ENCODE measurements around the gene UBE3B.

Gene UBE3B

GRCh38 chr12:109497675-109498074 is 20.2 kb downstream of the UBE3B start:
- no peak for DNase-seq (ENCODE audit: low spot score)

- DNase-seq (ENCODE audit: low spot score), result no peak
Observed at GRCh38 chr12:109500406-109501185, 23.2 kb downstream of the UBE3B start.

DNA sequence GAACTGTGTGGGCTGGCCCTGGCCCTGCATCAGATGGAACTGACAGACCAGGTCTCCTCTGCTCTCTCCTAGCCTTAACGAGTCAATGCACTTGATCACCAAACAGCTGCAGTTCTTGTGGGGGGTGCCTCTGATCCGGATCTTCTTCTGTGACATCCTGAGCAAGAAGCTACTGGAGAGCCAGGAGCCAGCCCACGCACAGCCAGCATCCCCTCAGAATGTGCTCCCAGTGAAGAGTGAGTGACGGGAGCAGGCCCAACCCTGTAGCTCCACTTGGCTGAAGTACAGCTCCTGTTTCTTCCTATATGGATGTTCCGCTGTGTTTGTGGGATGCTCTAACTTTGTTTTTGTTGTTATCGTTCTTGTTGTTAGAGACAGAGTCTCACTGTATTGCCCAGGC is 23.9 kb downstream of the UBE3B start:
- no peak for DNase-seq (ENCODE audit: low spot score)

- DNase-seq (ENCODE audit: low spot score), result no peak
Observed at GRCh38 chr12:109502332-109502731, 24.9 kb downstream of the UBE3B start.

- DNase-seq (ENCODE audit: low spot score), result no peak
Observed at GRCh38 chr12:109503611-109504010, 26.2 kb downstream of the UBE3B start.

GRCh38 chr12:109504068-109504467 is 26.6 kb downstream of the UBE3B start:
- no peak for DNase-seq (ENCODE audit: low spot score)

DNA sequence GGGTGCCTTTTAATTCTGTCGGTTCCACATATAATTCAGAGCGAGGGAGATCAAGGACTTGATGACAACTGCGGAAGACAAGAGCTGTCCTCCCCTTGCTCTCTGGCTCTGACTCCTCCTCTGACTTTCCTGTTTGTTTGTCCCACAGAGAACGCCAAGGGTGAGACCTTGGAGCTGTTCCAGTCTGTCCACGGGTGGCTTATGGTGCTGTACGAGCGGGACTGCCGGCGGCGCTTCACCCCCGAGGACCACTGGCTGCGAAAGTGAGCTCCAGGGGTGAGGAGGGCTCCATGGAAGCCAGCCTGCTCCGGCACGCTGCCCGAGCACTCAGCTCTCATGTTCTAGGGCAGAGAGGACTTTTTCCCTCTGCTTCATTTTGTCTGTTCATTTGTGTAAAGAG is 32.8 kb downstream of the UBE3B start:
- no peak for DNase-seq (ENCODE audit: low spot score)

GRCh38 chr12:109512608-109513007 is 35.2 kb downstream of the UBE3B start:
- no peak for DNase-seq (ENCODE audit: low spot score)

DNA sequence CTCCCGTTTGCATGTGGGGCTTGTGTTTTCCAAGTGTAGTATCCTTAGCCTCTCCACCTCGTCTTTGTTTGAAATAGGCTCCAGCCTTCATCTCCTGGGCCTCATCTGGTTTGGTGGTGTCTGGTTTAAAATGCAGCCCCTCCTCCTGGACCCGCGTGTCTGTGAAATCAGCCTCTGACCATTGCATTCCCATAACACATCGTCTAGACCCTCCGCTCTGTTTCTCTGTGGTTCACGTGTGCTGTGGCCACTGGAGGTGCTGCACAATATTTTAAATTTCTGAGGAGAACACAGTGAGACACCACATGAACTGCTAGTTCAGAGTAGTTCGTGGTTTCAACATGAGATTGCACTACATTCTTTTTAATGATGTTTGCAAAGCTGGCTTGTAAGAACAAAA is 35.6 kb downstream of the UBE3B start:
- DNase-seq (ENCODE audit: low spot score), result no peak

- no peak for DNase-seq (ENCODE audit: low spot score)
Observed at GRCh38 chr12:109513977-109514376, 36.5 kb downstream of the UBE3B start.

- no peak for DNase-seq (ENCODE audit: low spot score)
Observed at GRCh38 chr12:109517619-109518018, 40.2 kb downstream of the UBE3B start.

DNA sequence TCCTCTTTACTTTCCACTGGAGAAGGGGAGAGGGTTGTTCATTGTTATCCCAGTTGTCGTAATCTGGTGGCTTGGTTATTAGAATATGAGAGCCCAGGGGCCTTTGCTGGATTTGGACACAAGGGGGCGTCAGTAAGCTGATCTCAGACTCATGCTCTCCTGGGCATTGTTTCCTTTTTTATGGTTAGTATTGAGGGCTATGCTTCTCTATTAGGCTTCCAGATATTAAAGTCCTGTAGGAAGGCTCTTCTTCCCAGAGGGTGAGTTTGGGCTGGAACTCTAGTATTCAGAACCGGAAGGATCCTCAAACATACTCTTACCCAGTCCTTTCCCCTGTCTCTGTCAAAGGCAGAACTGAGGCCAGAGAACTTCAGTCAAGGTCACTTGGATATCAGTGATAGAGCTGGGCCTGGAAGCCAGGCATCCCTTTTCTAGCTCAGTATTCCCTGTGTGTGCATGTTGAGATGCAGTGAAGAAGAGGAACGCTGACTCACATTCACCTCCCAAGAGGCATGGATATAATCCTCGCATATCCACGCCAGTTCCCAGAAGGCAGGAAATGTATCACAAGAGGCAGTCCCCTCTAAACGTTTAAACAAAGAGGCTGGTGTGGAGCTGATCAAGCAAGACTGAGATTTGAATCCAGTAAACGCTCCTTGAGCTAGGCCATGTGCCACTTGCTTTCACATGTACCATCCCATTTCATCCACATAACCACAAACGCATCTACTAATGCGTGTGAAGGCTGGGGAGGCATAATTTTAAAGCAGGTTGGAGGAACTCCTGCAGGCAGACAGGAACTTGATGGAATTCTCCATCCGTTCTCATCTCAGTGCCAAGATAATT is 41.6 kb downstream of the UBE3B start:
- DNase-seq (ENCODE audit: low spot score), result peak; percentile 47

DNA sequence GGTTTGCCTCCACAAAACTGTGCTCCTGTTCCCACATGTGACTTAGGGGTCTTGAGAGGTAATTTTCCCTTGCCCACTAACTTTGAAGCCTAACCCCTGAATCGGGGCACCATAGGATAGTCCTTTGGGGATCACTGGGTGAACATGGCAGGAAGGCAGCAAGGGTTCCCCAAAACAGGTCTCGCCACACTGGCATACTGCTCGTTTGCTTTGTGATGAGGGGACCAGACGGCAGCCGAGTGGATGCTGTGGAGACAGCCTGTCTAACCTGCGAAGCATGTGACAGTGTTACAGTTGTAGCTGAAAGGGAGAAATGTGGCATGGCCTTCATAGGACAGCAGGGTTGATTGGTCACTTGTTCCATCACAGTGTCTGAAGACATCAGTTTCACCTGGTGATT is 42.4 kb downstream of the UBE3B start:
- no peak for DNase-seq (ENCODE audit: low spot score)

- no peak for DNase-seq (ENCODE audit: low spot score)
Observed at GRCh38 chr12:109521831-109522230, 44.4 kb downstream of the UBE3B start.

GRCh38 chr12:109523071-109523470 is 45.6 kb downstream of the UBE3B start:
- DNase-seq (ENCODE audit: low spot score), result no peak

GRCh38 chr12:109523504-109523903 is 46.1 kb downstream of the UBE3B start:
- no peak for DNase-seq (ENCODE audit: low spot score)

DNA sequence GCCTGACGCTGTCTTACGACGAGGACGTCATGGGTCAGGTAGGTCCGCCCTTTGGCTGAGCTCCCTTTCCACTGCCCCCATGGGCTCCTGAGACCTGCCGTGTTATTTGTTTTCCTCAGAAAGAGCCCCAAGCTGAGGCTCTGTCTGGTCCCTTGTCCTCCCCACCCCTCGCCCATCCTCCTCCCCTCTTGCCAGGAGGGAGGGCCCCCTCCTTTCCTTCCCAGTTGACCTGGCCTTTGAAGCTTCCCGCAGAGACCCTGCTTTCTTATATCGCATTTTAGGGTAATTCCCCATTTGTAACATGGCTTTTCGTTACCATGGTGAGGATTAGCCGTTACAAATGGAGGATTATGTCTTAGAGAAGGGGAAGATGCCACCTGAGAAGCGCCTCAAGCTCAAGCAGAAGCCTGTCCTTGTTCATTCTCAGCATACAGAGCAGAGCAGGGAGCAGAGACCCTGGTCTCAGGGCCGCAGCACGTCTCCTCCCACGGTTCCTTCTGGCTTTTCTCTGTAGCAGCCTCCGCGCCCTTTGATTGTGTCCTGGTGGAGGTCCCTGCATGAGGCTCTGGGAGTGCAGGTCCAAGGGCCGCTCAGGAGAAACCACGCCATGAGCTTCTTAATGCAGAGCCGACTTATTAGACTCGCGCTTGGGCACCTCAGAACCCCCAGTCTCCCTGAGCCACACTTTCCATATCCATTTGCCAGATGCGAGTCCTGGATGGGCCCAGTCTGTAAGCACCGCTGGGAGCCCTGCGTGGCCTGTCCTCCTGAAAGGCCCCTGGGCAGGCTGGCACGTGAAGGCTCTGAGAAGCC is 47.2 kb downstream of the UBE3B start:
- DNase-seq (ENCODE audit: low spot score), result no peak

DNA sequence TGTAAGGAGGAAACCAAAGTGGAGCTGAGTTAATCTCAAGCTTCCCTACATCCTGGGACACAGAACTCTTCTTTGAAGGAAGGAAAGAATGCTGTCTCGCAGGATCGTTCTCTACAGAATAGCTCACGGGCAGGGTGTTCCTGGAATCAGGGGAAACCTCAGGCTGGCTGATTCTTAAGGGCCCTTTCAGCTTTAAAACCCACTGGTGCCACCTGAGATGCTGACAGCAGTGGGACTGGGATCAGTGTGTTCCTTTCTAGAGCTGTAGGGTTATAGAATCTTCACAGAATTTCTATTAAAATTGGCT is 47.8 kb downstream of the UBE3B start:
- DNase-seq (ENCODE audit: low spot score), result no peak

DNA sequence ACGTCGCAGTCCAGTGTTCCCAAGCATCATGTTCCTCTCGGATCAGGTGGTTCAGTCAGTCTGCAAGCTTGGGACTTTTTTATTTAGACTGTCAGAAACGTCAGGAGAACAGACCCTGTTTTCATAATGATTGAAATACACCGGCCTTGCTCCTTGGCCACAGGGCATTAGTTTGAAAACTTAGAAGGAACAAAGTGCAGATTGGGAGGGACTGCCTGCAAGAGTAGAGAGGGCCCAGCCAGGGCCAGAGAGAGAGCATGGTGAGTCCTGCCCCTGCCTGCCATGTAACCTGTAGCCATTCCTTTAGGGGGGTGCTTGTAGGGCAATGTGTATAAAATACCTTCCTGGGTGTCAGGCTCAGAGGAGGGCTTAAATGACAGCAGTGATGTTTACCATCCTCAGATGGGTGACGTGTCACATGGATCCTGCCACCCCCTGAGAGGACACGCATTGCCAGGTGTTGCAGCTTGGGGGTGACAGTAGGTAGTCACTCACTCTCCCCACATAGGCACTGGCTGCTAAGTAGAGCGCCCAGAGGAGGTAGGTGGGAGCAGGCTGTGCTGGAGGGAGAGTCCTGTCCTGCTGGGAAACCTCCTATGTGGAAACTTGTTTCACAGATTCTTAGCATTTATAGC is 50.2 kb downstream of the UBE3B start:
- DNase-seq (ENCODE audit: low spot score), result no peak

DNA sequence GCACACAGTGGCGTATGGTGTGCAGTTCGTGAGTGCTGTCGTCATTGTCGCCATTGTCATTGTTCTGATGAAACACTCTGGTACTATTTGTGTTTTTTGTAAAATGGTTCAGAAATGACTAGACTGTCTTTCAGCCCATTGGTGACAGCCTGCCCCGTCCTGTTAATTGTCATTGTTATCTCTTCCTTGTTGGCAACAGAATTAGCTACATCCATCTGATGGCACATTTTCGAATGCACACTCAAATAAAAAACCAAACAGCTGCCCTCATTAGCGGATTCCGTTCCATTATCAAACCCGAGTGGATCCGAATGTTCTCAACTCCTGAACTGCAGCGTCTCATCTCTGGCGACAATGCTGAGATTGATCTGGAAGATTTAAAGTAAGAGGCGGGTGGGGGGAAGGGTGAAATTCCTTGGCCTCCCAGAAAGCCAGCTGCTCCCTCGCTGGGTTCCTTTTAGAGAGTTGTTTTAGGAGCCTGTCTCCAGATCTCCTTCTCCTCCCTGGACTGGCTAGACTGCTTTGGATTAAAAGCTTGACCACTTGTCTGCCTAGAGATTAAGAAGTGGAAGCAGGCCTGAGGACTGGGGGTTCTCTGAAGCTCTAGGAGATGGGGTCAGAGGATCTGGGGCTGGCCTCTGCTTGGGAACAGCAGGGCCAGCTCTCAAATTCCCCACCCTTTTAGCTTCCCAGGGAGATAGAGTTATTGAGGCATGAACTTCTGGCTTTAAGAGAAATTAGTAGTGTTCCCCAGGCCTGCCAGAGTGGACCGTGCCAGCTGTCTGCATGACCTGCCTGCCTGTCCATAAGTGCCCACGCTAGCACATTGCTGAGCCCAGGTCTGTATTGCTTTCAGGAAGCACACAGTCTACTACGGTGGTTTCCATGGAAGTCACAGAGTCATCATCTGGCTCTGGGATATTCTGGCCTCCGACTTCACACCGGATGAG is 52.5 kb downstream of the UBE3B start:
- DNase-seq (ENCODE audit: low spot score), result no peak

DNA sequence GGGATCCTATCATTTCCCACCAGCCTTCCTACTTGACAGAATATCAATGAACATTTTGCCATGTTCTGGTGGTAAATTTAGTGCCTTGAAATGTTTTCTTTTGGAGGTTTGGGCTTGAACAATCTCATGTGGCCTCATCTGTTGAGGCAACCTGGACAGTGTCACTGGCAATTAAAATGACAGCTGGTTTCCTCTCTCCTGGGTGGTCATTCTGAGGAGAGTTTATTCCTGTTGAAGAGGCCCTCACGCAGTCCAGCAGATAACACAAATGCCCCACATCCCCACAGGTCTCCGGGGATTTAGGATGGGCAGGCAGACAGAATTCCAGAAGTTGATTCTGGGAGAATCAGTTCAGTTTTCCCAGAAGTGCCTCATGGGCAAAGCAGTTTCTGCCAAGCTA is 54.0 kb downstream of the UBE3B start:
- DNase-seq (ENCODE audit: low spot score), result no peak
